Measurements from ENCODE around the gene SMAGP. TPM values are rescaled to one million over a fixed set of nuclear protein-coding genes. Genes with fewer than 3 reads are reported as not detected.

The SMAGP gene
- total and polyA plus RNA-seq, 4 donors = 2.4 to 6.4 (median 4.2) TPM

GRCh38 chr12:51247523-51248206 lies 22.6 kb downstream of the SMAGP start:
- Histone ChIP-seq H3K27ac (ENCODE audit: low read depth in 1 of 2, low read length in 2 of 2) (no peak overlapping the region), H3K9ac (ENCODE audit: low read depth in 1 of 2, low read length in 2 of 2) (no peak overlapping the region), H3K27me3 (ENCODE audit: control insufficient read depth in 4 of 4, insufficient read depth in 4 of 4, low read length in 3 of 4) (no peaks in the 10 kb centered on the region), H3K9me3 (ENCODE audit: control insufficient read depth in 4 of 4, low read length in 3 of 4) (no peaks in the 10 kb centered on the region), H3K4me1 (ENCODE audit: control insufficient read depth in 4 of 4, insufficient read depth in 4 of 4, low read length in 3 of 4) (peaks cover 0 to 7% (median 2%) of the 10 kb centered on the region in 4 donors), H3K4me3 (ENCODE audit: low read depth in 1 of 3, low read length in 3 of 3) (no peak overlapping the region), H3K36me3 (ENCODE audit: control insufficient read depth in 4 of 4, insufficient read depth in 3 of 4, low read depth in 1 of 4, low read length in 3 of 4) (peaks cover 0 to 12% (median 8%) of the 10 kb centered on the region in 4 donors)
- WGBS = 84% methylated on average over 14 of the region's 14 CpGs
- no peak for DNase-seq (ENCODE audit: low spot score)
- no peak for TF ChIP-seq EGR1 (IDR thresholded peaks at IDR 0.05; ENCODE audit: low read depth in 2 of 2)
- no peak for TF ChIP-seq REST (IDR thresholded peaks at IDR 0.05)
- TF ChIP-seq HNF4A (conservative IDR thresholded peaks at IDR 0.05) = no peak
- no peak for TF ChIP-seq GABPA (IDR thresholded peaks at IDR 0.05 in 1 of 2, conservative IDR thresholded peaks at IDR 0.05 in 1 of 2)
- TF ChIP-seq NR2F2 (IDR thresholded peaks at IDR 0.05) = no peak
- TF ChIP-seq YY1 (IDR thresholded peaks at IDR 0.05) = no peak
- no peak for TF ChIP-seq TAF1 (conservative IDR thresholded peaks at IDR 0.05)
- TF ChIP-seq ZBTB33 (IDR thresholded peaks at IDR 0.05) = no peak
- no peak for TF ChIP-seq ATF3 (IDR thresholded peaks at IDR 0.05)
- TF ChIP-seq RXRA (IDR thresholded peaks at IDR 0.05) = no peak

- WGBS = 55% methylated on average over 7 of the region's 7 CpGs
- Histone ChIP-seq H3K36me3 (ENCODE audit: control insufficient read depth in 4 of 4, insufficient read depth in 3 of 4, low read depth in 1 of 4, low read length in 3 of 4) (peaks cover 4 to 23% (median 18%) of the 10 kb centered on the region in 4 donors), H3K4me3 (ENCODE audit: low read depth in 1 of 3, low read length in 3 of 3) (no peak overlapping the region), H3K9me3 (ENCODE audit: control insufficient read depth in 4 of 4, low read length in 3 of 4) (no peaks in the 10 kb centered on the region), H3K4me1 (ENCODE audit: control insufficient read depth in 4 of 4, insufficient read depth in 4 of 4, low read length in 3 of 4) (peaks cover 0 to 7% (median 2%) of the 10 kb centered on the region in 4 donors), H3K9ac (ENCODE audit: low read depth in 1 of 2, low read length in 2 of 2) (no peak overlapping the region), H3K27ac (ENCODE audit: low read depth in 1 of 2, low read length in 2 of 2) (peak overlapping the region in 1 of 2 donors; percentile 48), H3K27me3 (ENCODE audit: control insufficient read depth in 4 of 4, insufficient read depth in 4 of 4, low read length in 3 of 4) (no peaks in the 10 kb centered on the region)
- TF ChIP-seq YY1 (IDR thresholded peaks at IDR 0.05) = peak; percentile 27
- peak; percentile 53 to 63 for TF ChIP-seq RAD21 (IDR thresholded peaks at IDR 0.05)
- no peak for TF ChIP-seq JUND (IDR thresholded peaks at IDR 0.05)
- peak; percentile 10 for TF ChIP-seq CTCF (IDR thresholded peaks at IDR 0.05; ENCODE audit: low read depth, low read length, missing input control)
- peak; percentile 39 for TF ChIP-seq NR2F2 (IDR thresholded peaks at IDR 0.05)
- peak in 1 of 2 donors; percentile 18 for TF ChIP-seq RXRA (IDR thresholded peaks at IDR 0.05)
- TF ChIP-seq HNF4G (IDR thresholded peaks at IDR 0.05) = no peak
- no peak for TF ChIP-seq ATF3 (IDR thresholded peaks at IDR 0.05)
- peak; percentile 52 for TF ChIP-seq MAX (IDR thresholded peaks at IDR 0.05)
- TF ChIP-seq GABPA (IDR thresholded peaks at IDR 0.05 in 1 of 2, conservative IDR thresholded peaks at IDR 0.05 in 1 of 2) = peak; percentile 43 to 59
- DNase-seq (ENCODE audit: low spot score) = no peak
Measured at GRCh38 chr12:51246254-51246853, 23.9 kb downstream of the SMAGP start.

All from liver (tissue), 9 donors.